K562 (cell line): ENCODE data around the gene RNASEH1. TPM values are rescaled to one million over a fixed set of nuclear protein-coding genes. Genes with fewer than 3 reads are reported as not detected.

ENCODE experiments used
- ATF1 ChIP-seq, 2 experiments: fragments of 450-650 bp in 1 of 2; IDR thresholded peaks; 2 replicates each; pipeline ENCODE4 v1.6.1; 2016; ENCODE audit warnings: missing compliant biosample characterization in 1 of 2, missing genetic modification characterization in 1 of 2
- BRCA1 ChIP-seq, 2 experiments: fragments of 450-650 bp in 1 of 2; sonication (generic) in 1 of 2; formaldehyde crosslinking in 1 of 2; IDR thresholded peaks; 2 replicates each; pipeline versions ENCODE4 v1.5.0 to v1.6.1; 2017 to 2020; ENCODE audit warnings: mild to moderate bottlenecking in 1 of 2, missing genetic modification reagents in 1 of 2
- ESRRB ChIP-seq: fragments of 250-450 bp; sonication (Bioruptor Pico); IDR thresholded peaks from 2 replicates; pipeline ENCODE4 v1.5.0; 2020; ENCODE audit warnings: mild to moderate bottlenecking, moderate library complexity, borderline replicate concordance
- ETS2 ChIP-seq: IDR thresholded peaks from 2 replicates; pipeline ENCODE4 v1.6.1; 2016; ENCODE audit warnings: borderline replicate concordance, missing genetic modification characterization, mild to moderate bottlenecking, moderate library complexity, missing compliant biosample characterization; ENCODE audit not compliant: poor library complexity, severe bottlenecking
- ETV1 ChIP-seq: fragments of 450-650 bp; conservative IDR thresholded peaks from 2 replicates; pipeline ENCODE4 v1.6.1; 2016; ENCODE audit warnings: missing genetic modification characterization, control low read depth, low read depth, missing compliant biosample characterization
- HEY1 ChIP-seq: fragments of 250-450 bp; sonication (Bioruptor Pico); IDR thresholded peaks from 2 replicates; pipeline ENCODE4 v1.5.0; 2020; ENCODE audit warnings: mild to moderate bottlenecking, moderate library complexity, borderline replicate concordance
- MAFK ChIP-seq: IDR thresholded peaks from 2 replicates; pipeline ENCODE4 v1.6.1; 2011; ENCODE audit warnings: low read length, improper control_type of control experiment
- SETDB1 ChIP-seq: IDR thresholded peaks from one replicate; pipeline ENCODE4 v1.6.1; 2012; ENCODE audit warnings: low read length, control low read depth, inconsistent platforms
- SMAD3 ChIP-seq: fragments of 450-650 bp; formaldehyde crosslinking; conservative IDR thresholded peaks from 2 replicates; pipeline ENCODE4 v1.4.0; 2020; ENCODE audit warnings: mild to moderate bottlenecking
- ZNF217 ChIP-seq: sonication (generic); formaldehyde crosslinking; IDR thresholded peaks from 2 replicates; pipeline ENCODE4 v1.8.0; 2022; ENCODE audit warnings: mild to moderate bottlenecking, missing genetic modification reagents
- ZNF436 ChIP-seq: fragments of 250-450, 450-650 bp; sonication (Bioruptor Pico); formaldehyde crosslinking; IDR thresholded peaks from 2 replicates; pipeline ENCODE4 v1.7.0; 2020; ENCODE audit warnings: mild to moderate bottlenecking
- polyA plus RNA-seq, 8 experiments: library from polyadenylated mRNA; depleted of rRNA in 4 of 8; stranded (reverse) in 5 of 8; unstranded in 3 of 8; fragments of >200 nt; fragmentation: Nextera tagmentation in 2 of 8; fragmentation: Illumina TruSeq in 1 of 8; extraction: Ambion mirVana in 2 of 8; extraction: Trizol in 1 of 8; gene quantifications; 2 replicates each; pipeline versions ENCODE4 v1.2.1 to v1.2.3, GENCODE V29; 2011 to 2014; ENCODE audit warnings: inconsistent platforms in 1 of 8, missing spikeins in 1 of 8
- total RNA-seq, 7 experiments: library from RNA; depleted of rRNA in 6 of 7; stranded (reverse); fragments of >200 nt in 6 of 7; fragmentation: Illumina TruSeq in 2 of 7; extraction: Trizol in 2 of 7; gene quantifications; 2 replicates each; pipeline versions ENCODE4 v1.2.1 to v1.2.3, GENCODE V29; 2011 to 2021; ENCODE audit warnings: low replicate concordance in 1 of 7
- TF ChIP-seq, protein P1 (sequence below): fragments of 250-450 bp; sonication (Bioruptor Pico); IDR thresholded peaks from 2 replicates; pipeline ENCODE4 v1.6.1; 2021; ENCODE audit warnings: mild to moderate bottlenecking
- TF ChIP-seq, protein P2 (sequence below), 2 experiments: fragments of 450-650 bp in 1 of 2; sonication (generic) in 1 of 2; formaldehyde crosslinking in 1 of 2; IDR thresholded peaks in 1 of 2; conservative IDR thresholded peaks in 1 of 2; 2 replicates each; pipeline versions ENCODE4 v1.6.1 to v1.8.1; 2016 to 2023; ENCODE audit warnings: mild to moderate bottlenecking in 2 of 2, moderate library complexity in 2 of 2, inconsistent platforms in 1 of 2, missing genetic modification reagents in 1 of 2
- TF ChIP-seq, protein P3 (sequence below): fragments of 250-450 bp; sonication (Bioruptor Pico); IDR thresholded peaks from 2 replicates; pipeline ENCODE4 v1.5.0; 2021
- TF ChIP-seq, protein P4 (sequence below): fragments of 450-650 bp; IDR thresholded peaks from 2 replicates; pipeline ENCODE4 v1.6.1; 2016; ENCODE audit warnings: mild to moderate bottlenecking, moderate library complexity

RNASEH1 gene
- total and polyA plus RNA-seq, 9 of the 15 experiments (the other 6 are each of a cell fraction or from before 2014, with no cell fraction given), result 25.7 to 47.5 (median 42.8) TPM

DNA sequence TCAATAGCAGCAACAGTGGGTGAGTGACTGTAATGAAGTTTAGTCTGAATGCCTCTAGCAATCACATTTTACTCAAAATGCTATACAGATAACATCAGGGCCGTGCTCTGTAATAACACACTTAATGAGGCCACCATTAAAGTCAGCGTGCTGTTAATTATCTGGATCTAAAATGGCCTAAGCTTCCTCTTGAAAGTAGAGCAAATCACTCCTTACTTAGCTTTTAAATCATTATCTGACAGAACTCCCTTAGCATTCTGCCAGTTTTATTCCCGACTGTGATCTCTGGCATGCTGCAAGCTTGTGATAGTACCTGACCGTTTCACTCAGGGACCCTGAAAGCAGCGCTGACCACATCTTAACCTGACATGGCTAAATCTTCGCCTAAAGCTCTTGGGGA is 25.9 kb upstream of the RNASEH1 start (continued):
- TF ChIP-seq ETS2 (tag) (no peak), SETDB1 (no peak), BRCA1 (IDR thresholded peaks at IDR 0.05) (no peak), BRCA1 (CRISPR knock-in tag; IDR thresholded peaks at IDR 0.05) (no peak), ZNF436 (CRISPR knock-in tag) (no peak), ESRRB (CRISPR knock-in tag) (no peak), HEY1 (CRISPR knock-in tag) (no peak), ZNF217 (CRISPR knock-in tag) (no peak), SMAD3 (CRISPR knock-in tag) (no peak), ETV1 (tag) (no peak), ATF1 (CRISPR knock-in tag; IDR thresholded peaks at IDR 0.05) (no peak), ATF1 (tag; IDR thresholded peaks at IDR 0.05) (no peak), MAFK (no peak)
- TF ChIP-seq, protein P1, sequence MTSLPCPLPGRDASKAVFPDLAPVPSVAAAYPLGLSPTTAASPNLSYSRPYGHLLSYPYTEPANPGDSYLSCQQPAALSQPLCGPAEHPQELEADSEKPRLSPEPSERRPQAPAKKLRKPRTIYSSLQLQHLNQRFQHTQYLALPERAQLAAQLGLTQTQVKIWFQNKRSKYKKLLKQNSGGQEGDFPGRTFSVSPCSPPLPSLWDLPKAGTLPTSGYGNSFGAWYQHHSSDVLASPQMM, result no peak
- TF ChIP-seq, protein P2, sequence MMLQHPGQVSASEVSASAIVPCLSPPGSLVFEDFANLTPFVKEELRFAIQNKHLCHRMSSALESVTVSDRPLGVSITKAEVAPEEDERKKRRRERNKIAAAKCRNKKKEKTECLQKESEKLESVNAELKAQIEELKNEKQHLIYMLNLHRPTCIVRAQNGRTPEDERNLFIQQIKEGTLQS (IDR thresholded peaks at IDR 0.05), result no peak
- TF ChIP-seq, protein P2 (CRISPR knock-in tag; conservative IDR thresholded peaks at IDR 0.05), result no peak
- TF ChIP-seq, protein P3, sequence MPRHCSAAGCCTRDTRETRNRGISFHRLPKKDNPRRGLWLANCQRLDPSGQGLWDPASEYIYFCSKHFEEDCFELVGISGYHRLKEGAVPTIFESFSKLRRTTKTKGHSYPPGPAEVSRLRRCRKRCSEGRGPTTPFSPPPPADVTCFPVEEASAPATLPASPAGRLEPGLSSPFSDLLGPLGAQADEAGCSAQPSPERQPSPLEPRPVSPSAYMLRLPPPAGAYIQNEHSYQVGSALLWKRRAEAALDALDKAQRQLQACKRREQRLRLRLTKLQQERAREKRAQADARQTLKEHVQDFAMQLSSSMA (CRISPR knock-in tag), result no peak
- TF ChIP-seq, protein P4, sequence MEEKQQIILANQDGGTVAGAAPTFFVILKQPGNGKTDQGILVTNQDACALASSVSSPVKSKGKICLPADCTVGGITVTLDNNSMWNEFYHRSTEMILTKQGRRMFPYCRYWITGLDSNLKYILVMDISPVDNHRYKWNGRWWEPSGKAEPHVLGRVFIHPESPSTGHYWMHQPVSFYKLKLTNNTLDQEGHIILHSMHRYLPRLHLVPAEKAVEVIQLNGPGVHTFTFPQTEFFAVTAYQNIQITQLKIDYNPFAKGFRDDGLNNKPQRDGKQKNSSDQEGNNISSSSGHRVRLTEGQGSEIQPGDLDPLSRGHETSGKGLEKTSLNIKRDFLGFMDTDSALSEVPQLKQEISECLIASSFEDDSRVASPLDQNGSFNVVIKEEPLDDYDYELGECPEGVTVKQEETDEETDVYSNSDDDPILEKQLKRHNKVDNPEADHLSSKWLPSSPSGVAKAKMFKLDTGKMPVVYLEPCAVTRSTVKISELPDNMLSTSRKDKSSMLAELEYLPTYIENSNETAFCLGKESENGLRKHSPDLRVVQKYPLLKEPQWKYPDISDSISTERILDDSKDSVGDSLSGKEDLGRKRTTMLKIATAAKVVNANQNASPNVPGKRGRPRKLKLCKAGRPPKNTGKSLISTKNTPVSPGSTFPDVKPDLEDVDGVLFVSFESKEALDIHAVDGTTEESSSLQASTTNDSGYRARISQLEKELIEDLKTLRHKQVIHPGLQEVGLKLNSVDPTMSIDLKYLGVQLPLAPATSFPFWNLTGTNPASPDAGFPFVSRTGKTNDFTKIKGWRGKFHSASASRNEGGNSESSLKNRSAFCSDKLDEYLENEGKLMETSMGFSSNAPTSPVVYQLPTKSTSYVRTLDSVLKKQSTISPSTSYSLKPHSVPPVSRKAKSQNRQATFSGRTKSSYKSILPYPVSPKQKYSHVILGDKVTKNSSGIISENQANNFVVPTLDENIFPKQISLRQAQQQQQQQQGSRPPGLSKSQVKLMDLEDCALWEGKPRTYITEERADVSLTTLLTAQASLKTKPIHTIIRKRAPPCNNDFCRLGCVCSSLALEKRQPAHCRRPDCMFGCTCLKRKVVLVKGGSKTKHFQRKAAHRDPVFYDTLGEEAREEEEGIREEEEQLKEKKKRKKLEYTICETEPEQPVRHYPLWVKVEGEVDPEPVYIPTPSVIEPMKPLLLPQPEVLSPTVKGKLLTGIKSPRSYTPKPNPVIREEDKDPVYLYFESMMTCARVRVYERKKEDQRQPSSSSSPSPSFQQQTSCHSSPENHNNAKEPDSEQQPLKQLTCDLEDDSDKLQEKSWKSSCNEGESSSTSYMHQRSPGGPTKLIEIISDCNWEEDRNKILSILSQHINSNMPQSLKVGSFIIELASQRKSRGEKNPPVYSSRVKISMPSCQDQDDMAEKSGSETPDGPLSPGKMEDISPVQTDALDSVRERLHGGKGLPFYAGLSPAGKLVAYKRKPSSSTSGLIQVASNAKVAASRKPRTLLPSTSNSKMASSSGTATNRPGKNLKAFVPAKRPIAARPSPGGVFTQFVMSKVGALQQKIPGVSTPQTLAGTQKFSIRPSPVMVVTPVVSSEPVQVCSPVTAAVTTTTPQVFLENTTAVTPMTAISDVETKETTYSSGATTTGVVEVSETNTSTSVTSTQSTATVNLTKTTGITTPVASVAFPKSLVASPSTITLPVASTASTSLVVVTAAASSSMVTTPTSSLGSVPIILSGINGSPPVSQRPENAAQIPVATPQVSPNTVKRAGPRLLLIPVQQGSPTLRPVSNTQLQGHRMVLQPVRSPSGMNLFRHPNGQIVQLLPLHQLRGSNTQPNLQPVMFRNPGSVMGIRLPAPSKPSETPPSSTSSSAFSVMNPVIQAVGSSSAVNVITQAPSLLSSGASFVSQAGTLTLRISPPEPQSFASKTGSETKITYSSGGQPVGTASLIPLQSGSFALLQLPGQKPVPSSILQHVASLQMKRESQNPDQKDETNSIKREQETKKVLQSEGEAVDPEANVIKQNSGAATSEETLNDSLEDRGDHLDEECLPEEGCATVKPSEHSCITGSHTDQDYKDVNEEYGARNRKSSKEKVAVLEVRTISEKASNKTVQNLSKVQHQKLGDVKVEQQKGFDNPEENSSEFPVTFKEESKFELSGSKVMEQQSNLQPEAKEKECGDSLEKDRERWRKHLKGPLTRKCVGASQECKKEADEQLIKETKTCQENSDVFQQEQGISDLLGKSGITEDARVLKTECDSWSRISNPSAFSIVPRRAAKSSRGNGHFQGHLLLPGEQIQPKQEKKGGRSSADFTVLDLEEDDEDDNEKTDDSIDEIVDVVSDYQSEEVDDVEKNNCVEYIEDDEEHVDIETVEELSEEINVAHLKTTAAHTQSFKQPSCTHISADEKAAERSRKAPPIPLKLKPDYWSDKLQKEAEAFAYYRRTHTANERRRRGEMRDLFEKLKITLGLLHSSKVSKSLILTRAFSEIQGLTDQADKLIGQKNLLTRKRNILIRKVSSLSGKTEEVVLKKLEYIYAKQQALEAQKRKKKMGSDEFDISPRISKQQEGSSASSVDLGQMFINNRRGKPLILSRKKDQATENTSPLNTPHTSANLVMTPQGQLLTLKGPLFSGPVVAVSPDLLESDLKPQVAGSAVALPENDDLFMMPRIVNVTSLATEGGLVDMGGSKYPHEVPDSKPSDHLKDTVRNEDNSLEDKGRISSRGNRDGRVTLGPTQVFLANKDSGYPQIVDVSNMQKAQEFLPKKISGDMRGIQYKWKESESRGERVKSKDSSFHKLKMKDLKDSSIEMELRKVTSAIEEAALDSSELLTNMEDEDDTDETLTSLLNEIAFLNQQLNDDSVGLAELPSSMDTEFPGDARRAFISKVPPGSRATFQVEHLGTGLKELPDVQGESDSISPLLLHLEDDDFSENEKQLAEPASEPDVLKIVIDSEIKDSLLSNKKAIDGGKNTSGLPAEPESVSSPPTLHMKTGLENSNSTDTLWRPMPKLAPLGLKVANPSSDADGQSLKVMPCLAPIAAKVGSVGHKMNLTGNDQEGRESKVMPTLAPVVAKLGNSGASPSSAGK, result no peak
